Uterus (tissue), 4 donors: ENCODE results near the gene CFDP1. TPM values are rescaled to one million over a fixed set of nuclear protein-coding genes. Genes with fewer than 3 reads are reported as not detected.

Experiments
- DNase-seq, 2 donors: peaks; one replicate each; pipeline ENCODE4 v3.0.0-alpha.2; 2019 to 2020
- H3K27ac ChIP-seq, 2 donors: fragments of 200-600 bp; sonication (generic); 1 replicate in 1 of 2; 2 replicates in 1 of 2; pipeline ENCODE4 v1.5.1; 2016 to 2018
- H3K27me3 ChIP-seq, 2 donors: fragments of 200-600 bp; sonication (generic); one replicate each; pipeline ENCODE4 v1.5.1; 2018 to 2019; ENCODE audit warnings: control low read depth in 1 of 2
- H3K36me3 ChIP-seq, 2 donors: fragments of 200-600 bp; sonication (generic); one replicate each; pipeline ENCODE4 v1.5.1; 2019; ENCODE audit warnings: control low read depth in 1 of 2
- H3K4me1 ChIP-seq, 2 donors: fragments of 200-600 bp; sonication (generic); one replicate each; pipeline ENCODE4 v1.5.1; 2018 to 2019; ENCODE audit warnings: control low read depth in 1 of 2
- H3K4me3 ChIP-seq, 2 donors: fragments of 200-600 bp; sonication (generic); 1 replicate in 1 of 2; 2 replicates in 1 of 2; pipeline ENCODE4 v1.5.1; 2018 to 2019; ENCODE audit warnings: mild to moderate bottlenecking in 1 of 2
- H3K9me3 ChIP-seq, 2 donors: fragments of 200-600 bp; sonication (generic); one replicate each; pipeline ENCODE4 v1.5.1; 2019; ENCODE audit warnings: control low read depth in 1 of 2
- POLR2A ChIP-seq, 2 donors: fragments of 450-650 bp; IDR thresholded peaks; one replicate each; pipeline ENCODE4 v1.6.1; 2016; ENCODE audit warnings: antibody characterized with exemption in 2 of 2, mild to moderate bottlenecking in 1 of 2, moderate library complexity in 1 of 2
- intact Hi-C: fragments of 100-400 bp; cut with DNase I; formaldehyde crosslinking; loops from one replicate; pipeline ENCODE4 v1.15.1; 2023; ENCODE audit warnings: low total_unique reads
- total RNA-seq, 4 donors: library from RNA; depleted of rRNA in 3 of 4; stranded (reverse); fragments of >200 nt in 3 of 4; gene quantifications; one replicate each; pipeline versions ENCODE4 v1.1.0 to v1.2.4, GENCODE V29; 2014 to 2023
- TF ChIP-seq, protein P1 (sequence below), 4 experiments: fragments of 200-600 bp in 2 of 4; fragments of 450-650 bp in 2 of 4; sonication (generic) in 2 of 4; IDR thresholded peaks; one replicate each; pipeline ENCODE4 v1.5.1; 2016 to 2019; ENCODE audit warnings: antibody characterized with exemption in 4 of 4, mild to moderate bottlenecking in 2 of 4, moderate library complexity in 1 of 4
- donor health status: DM: yes; HTN: yes; CAD: no.

The CFDP1 gene
- total RNA-seq, 4 donors from 2014 or later, result 22.3 to 90.8 (median 73.4) TPM

DNA sequence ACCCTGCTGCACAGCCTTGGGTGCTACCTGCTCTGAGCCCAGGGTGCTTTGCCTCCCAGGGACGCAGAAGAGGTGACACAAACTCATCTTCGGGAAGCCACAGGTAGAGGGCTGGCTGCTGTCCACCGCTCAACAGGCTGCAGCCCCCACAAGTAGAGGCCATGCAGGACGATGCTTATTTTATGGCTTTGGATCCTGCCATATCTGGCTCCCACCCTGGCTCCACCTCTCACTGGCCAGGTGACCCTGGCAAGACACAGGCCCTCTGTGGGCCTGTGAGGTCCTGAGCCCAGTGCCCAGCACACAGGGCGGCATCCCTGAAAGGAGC, 170.5 kb downstream of the CFDP1 start:
- Histone ChIP-seq H3K4me1 (peaks cover 6 to 25% of the 10 kb centered on the region in 2 donors), H3K4me3 (no peak overlapping the region), H3K36me3 (no peaks in the 10 kb centered on the region), H3K27ac (peak overlapping the region; percentile 84 to 91), H3K27me3 (no peaks in the 10 kb centered on the region), H3K9me3 (no peaks in the 10 kb centered on the region)
- no peak for DNase-seq
- TF ChIP-seq POLR2A (IDR thresholded peaks at IDR 0.05), result no peak
- TF ChIP-seq, protein P1, sequence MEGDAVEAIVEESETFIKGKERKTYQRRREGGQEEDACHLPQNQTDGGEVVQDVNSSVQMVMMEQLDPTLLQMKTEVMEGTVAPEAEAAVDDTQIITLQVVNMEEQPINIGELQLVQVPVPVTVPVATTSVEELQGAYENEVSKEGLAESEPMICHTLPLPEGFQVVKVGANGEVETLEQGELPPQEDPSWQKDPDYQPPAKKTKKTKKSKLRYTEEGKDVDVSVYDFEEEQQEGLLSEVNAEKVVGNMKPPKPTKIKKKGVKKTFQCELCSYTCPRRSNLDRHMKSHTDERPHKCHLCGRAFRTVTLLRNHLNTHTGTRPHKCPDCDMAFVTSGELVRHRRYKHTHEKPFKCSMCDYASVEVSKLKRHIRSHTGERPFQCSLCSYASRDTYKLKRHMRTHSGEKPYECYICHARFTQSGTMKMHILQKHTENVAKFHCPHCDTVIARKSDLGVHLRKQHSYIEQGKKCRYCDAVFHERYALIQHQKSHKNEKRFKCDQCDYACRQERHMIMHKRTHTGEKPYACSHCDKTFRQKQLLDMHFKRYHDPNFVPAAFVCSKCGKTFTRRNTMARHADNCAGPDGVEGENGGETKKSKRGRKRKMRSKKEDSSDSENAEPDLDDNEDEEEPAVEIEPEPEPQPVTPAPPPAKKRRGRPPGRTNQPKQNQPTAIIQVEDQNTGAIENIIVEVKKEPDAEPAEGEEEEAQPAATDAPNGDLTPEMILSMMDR (IDR thresholded peaks at IDR 0.05), result no peak
- intact Hi-C loops, result no loop called here

GRCh38 chr16:75262104-75262799, 171.1 kb downstream of the CFDP1 start:
- no peaks in the 10 kb centered on the region for H3K27me3 ChIP-seq
- DNase-seq, result peak; percentile 63 to 69
- H3K9me3 ChIP-seq, result no peaks in the 10 kb centered on the region
- peak overlapping the region; percentile 42 to 84 for H3K27ac ChIP-seq
- no peaks in the 10 kb centered on the region for H3K36me3 ChIP-seq
- peaks cover 7 to 31% of the 10 kb centered on the region in 2 donors for H3K4me1 ChIP-seq
- no peak for TF ChIP-seq POLR2A (IDR thresholded peaks at IDR 0.05)
- TF ChIP-seq, protein P1 (IDR thresholded peaks at IDR 0.05), result no peak
- H3K4me3 ChIP-seq, result no peak overlapping the region
- intact Hi-C loops, result no loop called here

DNA sequence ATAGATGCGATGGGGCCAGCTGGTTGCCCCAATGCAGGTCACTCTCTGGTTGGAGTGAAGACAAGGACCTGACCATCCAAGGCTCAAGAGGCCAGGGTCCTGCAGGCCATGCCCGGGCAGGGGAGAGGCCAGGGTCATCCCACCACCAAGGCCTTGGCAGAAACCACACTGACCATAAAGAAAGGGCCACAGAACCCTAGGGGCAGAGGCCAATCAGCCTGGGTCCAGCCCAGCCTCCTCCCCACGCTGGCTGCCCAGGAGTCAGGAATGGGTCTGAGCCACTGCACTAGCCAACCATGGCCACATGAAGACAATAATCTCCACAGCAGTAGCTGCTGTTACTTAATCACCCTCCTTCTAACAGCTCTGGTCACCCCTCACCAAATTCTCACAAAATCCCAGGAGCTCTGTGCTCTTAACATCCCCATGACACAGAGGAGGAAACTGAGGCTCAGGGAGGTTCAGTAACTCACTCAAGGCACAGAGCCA, 171.7 kb downstream of the CFDP1 start:
- DNase-seq, result peak in 1 of 2 donors; percentile 11
- Histone ChIP-seq H3K9me3 (no peaks in the 10 kb centered on the region), H3K27ac (peak overlapping the region; percentile 42 to 84), H3K4me1 (peaks cover 9 to 37% of the 10 kb centered on the region in 2 donors), H3K36me3 (no peaks in the 10 kb centered on the region), H3K27me3 (no peaks in the 10 kb centered on the region), H3K4me3 (no peak overlapping the region)
- TF ChIP-seq, protein P1 (IDR thresholded peaks at IDR 0.05), result no peak
- TF ChIP-seq POLR2A (IDR thresholded peaks at IDR 0.05), result no peak
- intact Hi-C loops, result no loop called here

DNA sequence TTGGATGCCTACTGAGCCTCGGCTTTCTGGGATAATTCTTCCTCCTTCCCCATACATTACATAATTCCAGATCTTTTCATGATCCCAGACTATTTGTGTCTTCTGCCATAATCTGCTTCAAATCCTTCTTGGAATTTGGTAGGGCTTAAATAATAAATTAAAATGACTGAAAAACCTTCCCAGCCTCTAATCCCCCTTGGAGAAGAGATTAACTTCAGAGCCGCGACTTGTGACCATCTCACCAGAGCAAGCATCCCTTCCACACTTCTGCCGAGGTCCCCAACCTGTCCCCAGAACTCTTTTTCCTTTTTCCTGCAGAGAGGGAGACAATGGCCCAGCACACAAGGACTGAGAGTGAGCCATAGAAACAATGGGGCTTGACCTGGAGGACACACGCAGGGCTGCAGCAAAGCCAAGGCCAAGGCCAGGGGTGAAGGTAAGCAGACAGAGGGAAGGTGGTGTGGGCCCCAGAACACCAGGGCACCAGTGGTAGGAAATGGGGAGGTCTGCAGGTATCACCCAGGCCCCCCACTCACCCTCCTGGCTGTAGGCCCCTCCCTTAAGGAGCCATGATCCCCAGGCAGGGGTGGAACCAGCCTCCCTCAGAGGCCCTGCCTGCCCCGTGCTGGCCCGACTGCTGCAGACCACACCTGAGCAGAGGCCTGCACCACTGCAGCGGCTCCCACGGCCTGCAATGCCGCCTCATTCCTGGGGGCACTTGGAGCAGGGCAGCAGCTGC, 172.3 kb downstream of the CFDP1 start:
- intact Hi-C loops, result no loop called here
- peak overlapping the region in 1 of 2 donors; percentile 42 for H3K27ac ChIP-seq
- H3K9me3 ChIP-seq, result no peaks in the 10 kb centered on the region
- H3K36me3 ChIP-seq, result no peaks in the 10 kb centered on the region
- peak in 1 of 2 donors; percentile 12 for DNase-seq
- no peak overlapping the region for H3K4me3 ChIP-seq
- no peak for TF ChIP-seq POLR2A (IDR thresholded peaks at IDR 0.05)
- TF ChIP-seq, protein P1 (IDR thresholded peaks at IDR 0.05), result no peak
- no peaks in the 10 kb centered on the region for H3K27me3 ChIP-seq
- peaks cover 9 to 43% of the 10 kb centered on the region in 2 donors for H3K4me1 ChIP-seq

- peak in 1 of 2 donors; percentile 17 for DNase-seq
- Histone ChIP-seq H3K4me1 (peaks cover 9 to 57% of the 10 kb centered on the region in 2 donors), H3K27me3 (no peaks in the 10 kb centered on the region), H3K4me3 (no peak overlapping the region), H3K36me3 (no peaks in the 10 kb centered on the region), H3K27ac (no peak overlapping the region), H3K9me3 (no peaks in the 10 kb centered on the region)
- intact Hi-C loops, result no loop called here
- TF ChIP-seq, protein P1 (IDR thresholded peaks at IDR 0.05), result no peak
- no peak for TF ChIP-seq POLR2A (IDR thresholded peaks at IDR 0.05)
Observed at GRCh38 chr16:75258807-75259141, 174.5 kb downstream of the CFDP1 start.
